RWPE2 (cell line): ENCODE results near the gene ZBTB7C.
A peak's percentile ranks its signal among the peaks of the same experiment; 100 is the strongest.

ENCODE experiments used
- ATAC-seq: fragments of 200-7000 bp; cut with Tn5 transposase; 3 replicates; pipeline ENCODE4 v1.9.1; 2021; ENCODE audit warnings: low read depth
- DNase-seq: peaks from one replicate; pipeline ENCODE4 v3.0.0-alpha.2; 2020; ENCODE audit warnings: low spot score
- H3K27ac ChIP-seq: fragments of 450-650 bp; 2 replicates; pipeline ENCODE4 v1.5.1; 2017; ENCODE audit warnings: mild to moderate bottlenecking; ENCODE audit not compliant: poor library complexity, severe bottlenecking
- H3K27me3 ChIP-seq: fragments of 250-450 bp; sonication (Bioruptor Pico); 2 replicates; pipeline ENCODE4 v1.5.1; 2021; ENCODE audit warnings: mild to moderate bottlenecking, moderate library complexity; ENCODE audit not compliant: insufficient read depth, poor library complexity, severe bottlenecking
- H3K36me3 ChIP-seq: fragments of 250-450 bp; sonication (Bioruptor Pico); 2 replicates; pipeline ENCODE4 v1.5.1; 2020; ENCODE audit warnings: low read depth, mild to moderate bottlenecking, moderate library complexity
- H3K4me1 ChIP-seq: fragments of 250-450 bp; sonication (Bioruptor Pico); 2 replicates; pipeline ENCODE4 v1.5.1; 2021; ENCODE audit warnings: mild to moderate bottlenecking, moderate library complexity; ENCODE audit not compliant: insufficient read depth, poor library complexity, severe bottlenecking
- H3K4me3 ChIP-seq: fragments of 250-450 bp; sonication (Bioruptor Pico); 2 replicates; pipeline ENCODE4 v1.5.1; 2021; ENCODE audit warnings: mild to moderate bottlenecking, moderate library complexity; ENCODE audit not compliant: severe bottlenecking
- H3K9me3 ChIP-seq: fragments of 250-450 bp; sonication (Bioruptor Pico); 2 replicates; pipeline ENCODE4 v1.5.1; 2021; ENCODE audit warnings: mild to moderate bottlenecking, moderate library complexity; ENCODE audit not compliant: severe bottlenecking
- CTCF ChIP-seq: fragments of 450-650 bp; IDR thresholded peaks from one replicate; pipeline ENCODE4 v1.5.1; 2017; ENCODE audit warnings: mild to moderate bottlenecking, moderate library complexity; ENCODE audit not compliant: poor library complexity, severe bottlenecking

ZBTB7C gene

GRCh38 chr18:48348739-48349138, 60.4 kb downstream of the ZBTB7C start:
- ATAC-seq (no peak), DNase-seq (no peak)
- no peaks in the 10 kb centered on the region for H3K27me3 ChIP-seq
- H3K27ac ChIP-seq: no peak overlapping the region
- no peaks in the 10 kb centered on the region for H3K36me3 ChIP-seq
- no peak overlapping the region for H3K4me3 ChIP-seq
- no peaks in the 10 kb centered on the region for H3K4me1 ChIP-seq
- no peaks in the 10 kb centered on the region for H3K9me3 ChIP-seq
- no peak for TF ChIP-seq CTCF

- Histone ChIP-seq H3K27ac (no peak overlapping the region), H3K4me1 (no peaks in the 10 kb centered on the region), H3K9me3 (no peaks in the 10 kb centered on the region), H3K4me3 (no peak overlapping the region), H3K27me3 (no peaks in the 10 kb centered on the region), H3K36me3 (no peaks in the 10 kb centered on the region)
- ATAC-seq (no peak), DNase-seq (no peak)
- no peak for TF ChIP-seq CTCF
These were observed 61.3 kb downstream of the ZBTB7C start for GRCh38 chr18:48347756-48348326.

- Histone ChIP-seq H3K27ac (no peak overlapping the region), H3K27me3 (no peaks in the 10 kb centered on the region), H3K9me3 (no peaks in the 10 kb centered on the region), H3K36me3 (no peaks in the 10 kb centered on the region), H3K4me3 (no peak overlapping the region), H3K4me1 (no peaks in the 10 kb centered on the region)
- no peak for DNase-seq
- TF ChIP-seq CTCF: peak; percentile 63
- ATAC-seq: peak; percentile 67
These were observed 63.6 kb downstream of the ZBTB7C start for GRCh38 chr18:48345596-48345995.

- Histone ChIP-seq H3K9me3 (no peaks in the 10 kb centered on the region), H3K36me3 (no peaks in the 10 kb centered on the region), H3K4me1 (no peaks in the 10 kb centered on the region), H3K4me3 (no peak overlapping the region), H3K27me3 (no peaks in the 10 kb centered on the region), H3K27ac (no peak overlapping the region)
- TF ChIP-seq CTCF: no peak
- DNase-seq (no peak), ATAC-seq (no peak)
These were observed 66.6 kb downstream of the ZBTB7C start for GRCh38 chr18:48342581-48342980.

GRCh38 chr18:48342125-48342524, 67.1 kb downstream of the ZBTB7C start:
- Histone ChIP-seq H3K4me1 (no peaks in the 10 kb centered on the region), H3K4me3 (no peak overlapping the region), H3K9me3 (no peaks in the 10 kb centered on the region), H3K27ac (no peak overlapping the region), H3K36me3 (no peaks in the 10 kb centered on the region), H3K27me3 (no peaks in the 10 kb centered on the region)
- ATAC-seq: no peak
- no peak for DNase-seq
- TF ChIP-seq CTCF: no peak
